Gastroesophageal sphincter (tissue), 4 donors: ENCODE data around the gene AKAP17A. TPM values are rescaled to one million over a fixed set of nuclear protein-coding genes. Genes with fewer than 3 reads are reported as not detected.

Experiments
- ATAC-seq: fragments of 150-250 bp; one replicate; pipeline ENCODE4 v1.9.1; 2016; ENCODE audit warnings: mild to moderate bottlenecking, moderate library complexity
- H3K27ac ChIP-seq, 4 donors: fragments of 200-600 bp; sonication (generic) in 3 of 4; 1 replicate in 3 of 4; 2 replicates in 1 of 4; pipeline ENCODE4 v1.5.1; 2016 to 2019
- H3K27me3 ChIP-seq: fragments of 200-600 bp; sonication (generic); one replicate; pipeline ENCODE4 v1.5.1; 2019
- H3K36me3 ChIP-seq, 2 donors: fragments of 200-600 bp; sonication (generic); one replicate each; pipeline ENCODE4 v1.5.1; 2019; ENCODE audit warnings: control low read depth in 1 of 2
- H3K4me1 ChIP-seq, 3 donors: fragments of 200-600 bp; sonication (generic); 1 replicate in 2 of 3; 2 replicates in 1 of 3; pipeline ENCODE4 v1.5.1; 2016 to 2019; ENCODE audit warnings: control low read depth in 2 of 3
- H3K4me3 ChIP-seq, 2 donors: fragments of 200-600 bp; sonication (generic); one replicate each; pipeline ENCODE4 v1.5.1; 2019; ENCODE audit warnings: mild to moderate bottlenecking in 1 of 2, moderate library complexity in 1 of 2
- H3K9me3 ChIP-seq, 3 donors: fragments of 200-600 bp; sonication (generic); one replicate each; pipeline ENCODE4 v1.5.1; 2017 to 2019; ENCODE audit warnings: control low read depth in 2 of 3
- EP300 ChIP-seq: sonication (generic); formaldehyde crosslinking; IDR thresholded peaks from one replicate; pipeline ENCODE4 v1.6.1; 2017; ENCODE audit warnings: antibody characterized with exemption, mild to moderate bottlenecking
- POLR2A ChIP-seq, 2 donors: fragments of 450-650 bp; IDR thresholded peaks; one replicate each; pipeline ENCODE4 v1.6.1; 2017; ENCODE audit warnings: antibody characterized with exemption in 2 of 2, mild to moderate bottlenecking in 2 of 2, moderate library complexity in 1 of 2
- POLR2AphosphoS5 ChIP-seq: sonication (generic); formaldehyde crosslinking; IDR thresholded peaks from one replicate; pipeline ENCODE4 v1.6.1; 2017; ENCODE audit warnings: antibody characterized with exemption
- WGBS, 2 donors: methylation state at CpG; one replicate each; pipeline ENCODE4 v1.1.5; 2018; ENCODE audit warnings: low coverage in 1 of 2; 5-methylcytosine and 5-hydroxymethylcytosine counted together
- total RNA-seq, 4 donors: library from RNA; depleted of rRNA; stranded (reverse); fragments of >200 nt; gene quantifications; one replicate each; pipeline ENCODE4 v1.1.0, GENCODE V29; 2016
- TF ChIP-seq, protein P1 (sequence below), 4 experiments: fragments of 200-600 bp in 2 of 4; fragments of 450-650 bp in 2 of 4; sonication (generic) in 1 of 4; IDR thresholded peaks; one replicate each; pipeline ENCODE4 v1.5.1; 2017 to 2019; ENCODE audit warnings: antibody characterized with exemption in 4 of 4, mild to moderate bottlenecking in 2 of 4, moderate library complexity in 2 of 4

The AKAP17A gene
- total RNA-seq, 4 donors from 2014 or later: 18.1 to 40.8 (median 29.6) TPM

DNA sequence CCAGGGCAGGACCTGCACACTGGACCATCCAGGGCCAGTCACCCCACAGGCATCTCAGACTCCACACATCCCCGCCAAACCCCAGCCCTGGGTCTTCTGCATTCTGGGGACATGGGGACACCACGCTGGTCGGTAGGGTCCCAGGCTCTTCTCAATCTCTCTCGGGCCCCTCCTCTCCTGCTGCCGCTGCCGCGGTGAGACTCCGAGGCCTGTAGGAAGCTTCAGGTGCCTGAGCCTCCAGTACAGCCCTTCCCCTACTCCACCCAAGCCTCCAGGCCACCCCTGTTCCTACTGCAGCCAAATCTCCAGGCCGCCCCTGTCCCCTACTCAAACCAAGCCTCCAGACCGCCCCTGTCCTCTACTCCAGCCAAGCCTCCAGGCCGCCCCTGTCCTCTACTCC, 17.9 kb downstream of the AKAP17A start:
- Histone ChIP-seq H3K9me3 (no peaks in the 10 kb centered on the region), H3K4me3 (no peak overlapping the region), H3K27ac (no peak overlapping the region), H3K4me1 (no peaks in the 10 kb centered on the region), H3K36me3 (peaks cover 0 to under 1% of the 10 kb centered on the region in 2 donors), H3K27me3 (no peaks in the 10 kb centered on the region)
- no peak for ATAC-seq
- TF ChIP-seq, protein P1, sequence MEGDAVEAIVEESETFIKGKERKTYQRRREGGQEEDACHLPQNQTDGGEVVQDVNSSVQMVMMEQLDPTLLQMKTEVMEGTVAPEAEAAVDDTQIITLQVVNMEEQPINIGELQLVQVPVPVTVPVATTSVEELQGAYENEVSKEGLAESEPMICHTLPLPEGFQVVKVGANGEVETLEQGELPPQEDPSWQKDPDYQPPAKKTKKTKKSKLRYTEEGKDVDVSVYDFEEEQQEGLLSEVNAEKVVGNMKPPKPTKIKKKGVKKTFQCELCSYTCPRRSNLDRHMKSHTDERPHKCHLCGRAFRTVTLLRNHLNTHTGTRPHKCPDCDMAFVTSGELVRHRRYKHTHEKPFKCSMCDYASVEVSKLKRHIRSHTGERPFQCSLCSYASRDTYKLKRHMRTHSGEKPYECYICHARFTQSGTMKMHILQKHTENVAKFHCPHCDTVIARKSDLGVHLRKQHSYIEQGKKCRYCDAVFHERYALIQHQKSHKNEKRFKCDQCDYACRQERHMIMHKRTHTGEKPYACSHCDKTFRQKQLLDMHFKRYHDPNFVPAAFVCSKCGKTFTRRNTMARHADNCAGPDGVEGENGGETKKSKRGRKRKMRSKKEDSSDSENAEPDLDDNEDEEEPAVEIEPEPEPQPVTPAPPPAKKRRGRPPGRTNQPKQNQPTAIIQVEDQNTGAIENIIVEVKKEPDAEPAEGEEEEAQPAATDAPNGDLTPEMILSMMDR (IDR thresholded peaks at IDR 0.05): no peak
- TF ChIP-seq POLR2A (IDR thresholded peaks at IDR 0.05) (no peak), EP300 (no peak), POLR2AphosphoS5 (no peak)
- 80 to 100% methylated on average over 2 to 5 of the region's 11 CpGs for WGBS, 2 donors

DNA sequence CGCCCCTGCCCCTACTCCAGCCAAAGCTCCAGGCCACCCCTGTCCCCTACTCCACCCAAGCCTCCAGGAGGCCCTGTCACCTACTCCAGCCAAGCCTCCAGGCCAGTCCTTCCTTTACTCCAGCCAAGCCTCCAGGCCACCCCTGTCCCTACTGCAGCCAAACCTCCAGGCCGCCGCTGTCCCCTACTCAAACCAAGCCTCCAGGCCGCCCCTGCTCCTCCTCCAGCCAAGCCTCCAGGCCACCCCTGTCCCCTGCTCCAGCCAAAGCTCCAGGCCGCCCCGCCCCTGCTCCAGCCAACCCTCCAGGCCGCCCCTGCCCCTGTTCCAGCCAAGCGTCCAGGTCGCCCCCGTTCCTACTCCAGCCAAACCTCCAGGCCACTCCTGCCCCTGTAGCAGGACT, 18.4 kb downstream of the AKAP17A start:
- Histone ChIP-seq H3K36me3 (no peaks in the 10 kb centered on the region), H3K9me3 (no peaks in the 10 kb centered on the region), H3K4me1 (no peaks in the 10 kb centered on the region), H3K27me3 (no peaks in the 10 kb centered on the region), H3K27ac (no peak overlapping the region), H3K4me3 (no peak overlapping the region)
- TF ChIP-seq EP300 (no peak), POLR2A (IDR thresholded peaks at IDR 0.05) (no peak), POLR2AphosphoS5 (no peak)
- TF ChIP-seq, protein P1 (IDR thresholded peaks at IDR 0.05): no peak
- WGBS, 2 donors: 33 to 59% methylated on average over 1 to 7 of the region's 10 CpGs
- ATAC-seq: peak; percentile 22

DNA sequence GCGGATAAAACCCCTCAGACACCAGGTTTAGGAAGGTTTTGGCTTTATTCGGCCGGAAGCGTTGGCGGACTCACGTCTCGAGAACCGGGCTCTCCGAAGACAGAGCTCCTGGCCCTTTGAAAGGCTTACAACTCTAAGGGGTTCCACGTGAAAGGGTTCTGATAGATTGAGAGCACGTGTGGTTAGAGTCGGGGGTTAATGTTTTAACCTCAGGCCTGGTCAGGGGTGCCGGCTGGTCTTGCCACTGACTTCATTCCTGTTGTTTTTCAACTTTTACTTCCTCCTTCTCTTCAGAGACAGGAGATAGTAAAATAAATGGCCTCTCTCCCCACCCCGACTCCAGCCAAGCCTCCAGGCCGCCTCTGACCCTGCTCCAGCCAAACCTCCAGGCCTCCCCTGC, 18.8 kb downstream of the AKAP17A start:
- TF ChIP-seq, protein P1 (IDR thresholded peaks at IDR 0.05): no peak
- TF ChIP-seq EP300 (no peak), POLR2AphosphoS5 (no peak), POLR2A (IDR thresholded peaks at IDR 0.05) (no peak)

DNA sequence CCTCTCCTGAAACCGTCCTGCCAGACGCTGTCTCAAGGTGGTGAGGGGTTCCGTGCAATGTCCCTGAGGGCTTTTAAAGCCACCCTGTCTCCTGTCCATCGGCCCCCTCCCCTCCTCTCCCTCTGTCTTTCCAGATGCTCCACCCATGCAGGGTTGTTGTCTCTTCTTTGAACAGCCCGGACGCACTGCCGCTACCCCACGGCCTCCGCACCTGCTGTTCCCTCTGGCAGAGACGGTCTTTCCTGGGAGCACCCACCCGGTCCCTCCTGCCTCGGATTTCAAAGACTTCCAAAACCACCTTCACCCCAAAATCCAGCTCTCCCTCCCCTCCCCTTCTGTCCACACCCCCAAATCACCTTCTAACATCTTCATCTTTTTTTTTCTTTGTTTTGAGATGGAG, 19.3 kb downstream of the AKAP17A start:
- WGBS, 2 donors: 64 to 82% methylated on average over 9 to 12 of the region's 12 CpGs
- H3K4me3 ChIP-seq: no peak overlapping the region
- no peaks in the 10 kb centered on the region for H3K9me3 ChIP-seq
- no peak for ATAC-seq
- H3K4me1 ChIP-seq: no peaks in the 10 kb centered on the region
- H3K27ac ChIP-seq: no peak overlapping the region
- TF ChIP-seq, protein P1 (IDR thresholded peaks at IDR 0.05): no peak
- TF ChIP-seq POLR2A (IDR thresholded peaks at IDR 0.05) (no peak), EP300 (no peak), POLR2AphosphoS5 (no peak)
- no peaks in the 10 kb centered on the region for H3K36me3 ChIP-seq
- no peaks in the 10 kb centered on the region for H3K27me3 ChIP-seq

More for the DNA sequence above, 18.8 kb downstream of the AKAP17A start:
- H3K4me3 ChIP-seq: no peak overlapping the region
- H3K27ac ChIP-seq: no peak overlapping the region
- H3K36me3 ChIP-seq: no peaks in the 10 kb centered on the region
- H3K27me3 ChIP-seq: no peaks in the 10 kb centered on the region
- H3K4me1 ChIP-seq: no peaks in the 10 kb centered on the region
- no peak for ATAC-seq
- H3K9me3 ChIP-seq: no peaks in the 10 kb centered on the region
- 70% methylated on average over 13 of the region's 15 CpGs; no CpG with 5 or more reads in 1 of the 2 donors for WGBS, 2 donors

DNA sequence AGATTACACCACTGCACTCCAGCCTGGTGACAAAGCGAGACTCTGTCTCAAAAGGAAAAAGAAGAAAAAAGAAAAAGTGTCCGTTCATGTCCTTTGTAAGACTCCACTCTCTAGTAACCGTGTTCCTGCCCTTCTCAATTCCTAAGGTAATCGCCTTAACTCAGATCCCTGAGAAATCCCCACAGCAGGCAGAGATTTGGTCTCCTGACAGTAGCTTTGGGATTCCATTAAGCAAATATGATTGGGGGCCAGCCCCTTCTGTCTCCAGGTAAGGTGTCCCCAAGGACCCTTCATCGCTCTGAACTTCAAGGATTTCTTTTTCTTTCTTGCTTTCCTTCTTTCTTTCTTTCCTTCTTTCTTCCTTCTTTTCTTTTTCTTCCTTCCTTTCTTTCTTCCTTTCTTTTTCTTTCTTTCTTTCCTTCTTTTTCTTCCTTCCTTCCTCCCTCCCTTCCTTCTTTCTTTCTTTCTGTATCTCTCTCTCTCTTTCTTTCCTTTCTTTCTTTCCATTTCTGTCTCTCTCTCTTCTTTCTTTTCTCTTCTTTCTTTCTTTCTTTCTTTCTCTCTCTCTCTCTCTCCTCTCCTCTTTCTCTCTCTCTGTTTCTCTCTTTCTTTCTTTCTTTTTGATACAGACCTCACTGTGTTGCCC, 21.4 kb downstream of the AKAP17A start:
- WGBS, 2 donors: 79 to 88% methylated on average over 4 to 5 of the region's 5 CpGs
- H3K27me3 ChIP-seq: no peaks in the 10 kb centered on the region
- H3K4me1 ChIP-seq: no peaks in the 10 kb centered on the region
- no peaks in the 10 kb centered on the region for H3K9me3 ChIP-seq
- no peak for TF ChIP-seq EP300
- TF ChIP-seq POLR2AphosphoS5: no peak
- TF ChIP-seq, protein P1 (IDR thresholded peaks at IDR 0.05): no peak
- TF ChIP-seq POLR2A (IDR thresholded peaks at IDR 0.05): no peak
- H3K4me3 ChIP-seq: no peak overlapping the region
- ATAC-seq: no peak
- no peaks in the 10 kb centered on the region for H3K36me3 ChIP-seq
- H3K27ac ChIP-seq: no peak overlapping the region
